HG03565 (cell line): ENCODE data around the gene GRAP2.

ENCODE experiments used
- ATAC-seq: cut with Tn5 transposase; IDR thresholded peaks from one replicate; pipeline ENCODE4 v1.9.1; 2021; ENCODE audit warnings: mild to moderate bottlenecking, moderate library complexity; ENCODE audit not compliant: unreplicated experiment

The GRAP2 gene

DNA sequence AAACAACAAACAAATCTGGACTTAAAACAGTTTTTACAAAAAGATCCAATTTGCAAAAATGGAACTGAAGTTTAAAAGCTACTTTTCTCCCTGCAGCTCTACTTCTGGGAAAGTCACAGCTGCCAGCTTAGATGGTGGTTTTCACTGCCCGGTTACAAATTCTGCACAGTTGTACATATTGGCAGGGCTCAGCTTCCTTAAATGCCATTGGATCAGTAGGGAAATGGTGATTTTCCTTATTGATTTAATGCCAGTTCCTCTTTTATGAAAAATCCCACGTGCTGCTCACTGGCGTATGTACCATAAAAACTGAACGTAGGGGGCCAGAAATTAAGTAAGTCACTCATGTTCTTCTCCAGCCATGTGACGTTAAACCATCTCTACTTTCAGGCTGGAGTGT, 22.8 kb downstream of the GRAP2 start:
- no peak for ATAC-seq

DNA sequence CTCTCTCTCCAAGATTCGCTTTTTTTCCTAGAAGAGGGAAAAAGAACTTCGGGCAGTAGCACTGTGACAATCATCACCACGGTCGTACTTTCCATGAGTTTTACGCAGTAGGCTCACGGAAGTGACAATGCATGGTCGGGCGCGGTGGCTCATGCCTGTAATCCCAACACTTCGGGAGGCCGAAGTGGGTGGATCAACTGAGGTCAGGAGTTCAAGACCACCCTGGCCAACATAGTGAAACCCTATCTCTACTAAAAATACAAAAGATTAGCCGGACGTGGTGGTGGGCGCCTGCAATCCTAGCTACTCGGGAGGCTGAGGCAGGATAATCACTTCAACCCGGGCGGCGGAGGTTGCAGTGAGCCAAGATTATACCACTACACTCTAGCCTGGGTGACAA, 23.4 kb downstream of the GRAP2 start:
- no peak for ATAC-seq

DNA sequence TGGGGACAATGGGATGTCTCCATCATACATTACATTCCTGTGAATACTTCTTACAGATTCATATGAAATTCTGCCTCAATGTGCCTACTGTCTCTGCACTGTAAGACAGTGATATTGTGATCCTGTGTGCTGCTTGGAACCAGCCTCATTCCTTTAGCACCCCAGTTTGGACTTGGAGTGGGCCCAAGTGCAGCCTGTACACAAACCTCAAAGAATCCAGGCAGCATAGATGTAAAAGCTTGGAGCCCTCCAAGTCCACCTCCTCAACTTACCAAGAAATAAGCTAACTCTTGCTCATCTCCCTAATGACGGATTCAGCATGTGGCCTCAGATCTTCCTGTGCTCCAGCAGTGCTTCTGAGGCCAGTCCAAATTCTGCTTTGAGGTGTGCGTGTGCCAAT, 24.4 kb downstream of the GRAP2 start:
- no peak for ATAC-seq

DNA sequence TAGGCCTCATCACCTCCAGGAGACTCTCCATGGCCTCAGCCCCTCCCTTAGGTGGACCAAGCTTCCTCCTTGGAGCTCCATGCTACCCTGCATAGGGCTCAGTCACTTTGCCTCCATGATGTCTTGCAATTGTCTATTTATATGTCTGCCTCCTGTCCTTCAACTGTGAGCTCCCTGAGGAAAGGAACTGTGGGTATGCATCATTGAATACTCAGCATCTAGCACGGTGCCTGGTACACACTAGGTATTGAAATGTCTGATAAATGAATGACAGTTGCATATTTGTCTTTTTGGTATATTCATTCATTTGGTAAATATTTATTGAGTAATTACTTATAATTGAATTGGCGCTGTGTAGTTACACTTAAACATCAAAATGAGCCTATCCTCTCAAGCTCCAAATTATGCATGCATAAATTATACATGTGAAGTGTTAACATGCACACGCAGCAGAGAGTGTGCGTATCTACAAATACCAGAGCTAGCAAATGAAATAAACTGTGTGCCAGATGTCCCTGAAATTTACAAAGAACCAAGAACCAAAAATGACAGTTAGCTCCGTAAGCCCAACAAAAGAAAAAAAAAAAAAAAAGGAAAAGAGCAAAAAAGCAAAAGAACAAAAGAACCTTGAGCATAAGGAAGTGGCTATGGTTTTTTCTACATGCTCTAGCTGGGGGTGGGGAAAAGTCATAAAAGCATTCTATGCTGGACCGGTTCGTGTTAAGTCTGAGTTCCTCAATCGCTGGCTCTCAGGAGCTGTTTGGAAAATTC, 25.2 kb downstream of the GRAP2 start:
- no peak for ATAC-seq

DNA sequence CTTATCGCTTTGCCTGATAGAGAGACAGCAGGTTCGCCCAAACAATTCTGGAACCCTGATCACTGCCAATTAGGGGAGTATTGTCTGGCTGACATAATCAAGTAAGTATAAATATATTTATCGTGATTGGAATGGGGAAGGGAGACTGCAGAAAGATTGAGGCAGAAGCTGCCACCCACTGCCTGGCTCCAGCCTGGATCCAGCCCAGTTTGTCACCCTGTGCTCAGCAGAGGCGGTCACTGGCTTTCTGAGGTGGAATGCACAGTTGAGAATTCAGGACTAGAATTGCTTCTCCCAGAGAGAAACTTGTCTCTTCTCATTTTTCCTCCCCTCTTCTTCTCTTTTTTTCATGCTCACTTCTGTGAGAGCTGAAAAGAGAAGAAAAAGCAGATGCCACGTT, 25.9 kb downstream of the GRAP2 start:
- no peak for ATAC-seq

DNA sequence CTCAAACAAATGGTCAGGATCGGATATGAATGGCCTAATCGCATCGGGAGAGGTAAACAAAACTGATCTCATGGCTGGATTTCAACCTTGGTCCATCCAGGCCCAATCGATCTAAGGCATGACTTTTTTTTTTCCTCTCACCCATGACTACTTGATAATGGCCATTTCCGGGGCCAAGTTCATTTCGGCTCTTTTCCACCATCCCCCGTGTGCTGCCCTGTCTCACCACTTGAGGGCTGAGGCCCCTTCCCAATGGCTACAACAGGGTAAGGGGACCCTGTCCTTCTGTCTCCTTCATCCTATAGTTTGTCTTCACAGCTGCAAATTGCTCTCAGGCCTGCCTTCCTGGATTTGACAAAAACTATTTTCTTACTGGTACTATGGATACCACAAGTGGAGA, 26.7 kb downstream of the GRAP2 start:
- no peak for ATAC-seq

DNA sequence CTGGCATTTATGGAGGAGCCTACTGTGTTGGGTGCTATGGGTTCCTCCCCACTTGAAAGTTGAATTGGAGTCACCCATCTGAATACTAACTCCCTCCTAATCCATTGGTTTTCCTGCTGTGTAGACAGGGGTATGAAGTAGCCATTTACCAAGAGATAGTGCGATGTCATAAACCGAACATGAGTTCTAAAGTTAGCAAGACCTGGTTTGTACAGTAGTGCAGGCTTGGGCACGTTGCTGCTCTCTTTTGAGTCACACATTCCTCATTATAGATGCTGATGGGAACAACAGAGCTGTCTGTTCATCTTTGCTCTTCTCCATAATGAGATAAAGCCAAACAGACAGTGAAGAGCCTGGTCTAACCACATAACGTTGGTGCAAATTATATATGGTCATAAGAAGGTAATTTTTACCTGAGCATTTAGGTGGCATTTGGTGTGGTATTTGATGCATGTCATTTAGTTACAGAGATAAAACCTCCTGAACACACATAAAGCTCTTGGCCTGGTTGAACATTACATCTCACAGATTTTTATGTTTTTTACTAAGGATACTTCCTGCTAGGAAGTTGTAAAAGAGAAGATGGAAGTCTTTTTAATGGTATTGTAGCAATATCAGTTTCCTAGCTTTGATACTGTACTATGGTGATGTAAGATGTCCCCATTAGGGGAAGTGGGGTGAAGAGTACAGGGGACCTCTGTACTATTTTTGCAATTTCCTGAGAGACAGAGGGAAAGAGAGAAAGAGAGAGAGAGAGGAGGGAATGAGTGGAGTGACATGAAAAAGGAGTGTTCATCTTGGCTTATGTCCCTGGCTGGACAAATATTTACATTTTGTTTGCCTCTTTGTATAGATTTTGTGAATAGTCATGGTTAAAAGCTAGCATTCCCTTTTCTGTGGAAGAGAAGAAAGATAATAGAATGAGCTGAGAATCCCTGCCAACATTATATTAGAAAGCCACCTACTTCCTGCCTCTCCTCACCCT, 27.9 kb downstream of the GRAP2 start:
- ATAC-seq = no peak

DNA sequence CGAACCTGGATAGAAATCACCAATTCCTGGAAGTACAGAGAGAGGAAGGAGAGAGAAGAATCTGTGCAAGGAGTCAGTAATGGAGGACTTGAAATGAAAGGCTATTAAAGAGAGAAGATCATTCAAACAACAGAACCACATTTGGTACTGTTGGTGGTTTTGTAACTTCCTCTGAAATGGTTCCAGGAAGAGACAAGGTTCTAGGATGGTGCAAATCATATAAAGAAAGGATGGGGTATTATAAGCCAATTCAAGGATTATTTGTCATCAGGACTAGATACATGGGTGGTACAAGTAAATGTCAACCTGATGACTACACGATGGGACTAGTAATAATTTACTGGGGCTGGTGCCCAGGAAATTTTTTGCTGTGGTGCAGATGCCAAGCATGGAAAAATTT, 30.4 kb downstream of the GRAP2 start:
- no peak for ATAC-seq

DNA sequence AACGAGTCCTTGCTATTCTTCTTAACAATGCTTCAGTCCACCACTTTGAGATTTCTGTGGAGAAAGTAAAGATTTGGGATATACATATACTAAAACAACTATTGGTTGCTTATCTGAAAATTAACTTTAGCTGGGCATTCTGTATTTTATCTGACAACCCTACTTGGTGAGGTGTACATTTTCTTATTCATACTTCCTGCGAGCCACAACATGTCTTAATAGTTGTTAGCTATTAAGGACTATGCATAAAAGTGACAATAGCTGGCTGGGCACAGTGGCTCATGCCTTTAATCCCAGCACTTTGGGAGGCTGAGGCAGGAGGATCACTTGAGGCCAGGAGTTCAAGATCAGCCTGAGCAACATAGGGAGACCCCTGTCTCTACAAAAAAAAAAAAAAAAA, 31.3 kb downstream of the GRAP2 start:
- ATAC-seq = no peak

DNA sequence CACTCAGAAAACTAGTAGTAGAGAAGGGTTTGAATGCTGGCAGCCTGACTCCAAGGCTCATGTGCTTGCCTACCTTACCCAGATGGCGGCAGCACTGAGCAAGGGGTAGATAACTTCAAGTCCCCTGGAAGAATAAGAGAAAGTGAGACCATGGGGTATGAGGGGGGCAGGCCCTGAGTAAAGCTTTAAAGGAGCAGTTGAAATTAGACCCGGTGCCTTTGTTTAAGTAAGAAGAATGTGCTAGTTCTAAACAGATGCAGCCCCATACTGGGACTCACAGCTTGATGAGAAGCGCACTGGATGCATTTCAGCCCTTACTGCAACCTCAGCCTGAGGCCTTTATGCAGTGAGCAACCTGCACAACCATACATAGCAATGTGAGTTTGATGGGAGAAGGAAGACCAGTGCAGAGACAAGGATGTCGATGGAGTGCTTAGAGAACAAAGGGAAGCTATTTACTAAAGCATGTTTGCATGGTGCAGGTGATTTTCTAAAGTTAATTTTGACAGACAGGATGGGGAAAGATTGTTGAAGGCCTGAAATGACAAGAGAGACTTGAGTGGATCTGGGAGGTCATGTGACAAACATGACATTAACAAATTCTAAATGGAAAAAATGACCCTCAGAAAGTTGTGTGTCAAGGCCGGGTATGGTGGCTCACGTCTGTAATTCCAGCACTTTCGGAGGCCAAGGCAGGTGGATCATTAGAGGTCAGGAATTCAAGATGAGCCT, 32.2 kb downstream of the GRAP2 start:
- ATAC-seq = no peak

DNA sequence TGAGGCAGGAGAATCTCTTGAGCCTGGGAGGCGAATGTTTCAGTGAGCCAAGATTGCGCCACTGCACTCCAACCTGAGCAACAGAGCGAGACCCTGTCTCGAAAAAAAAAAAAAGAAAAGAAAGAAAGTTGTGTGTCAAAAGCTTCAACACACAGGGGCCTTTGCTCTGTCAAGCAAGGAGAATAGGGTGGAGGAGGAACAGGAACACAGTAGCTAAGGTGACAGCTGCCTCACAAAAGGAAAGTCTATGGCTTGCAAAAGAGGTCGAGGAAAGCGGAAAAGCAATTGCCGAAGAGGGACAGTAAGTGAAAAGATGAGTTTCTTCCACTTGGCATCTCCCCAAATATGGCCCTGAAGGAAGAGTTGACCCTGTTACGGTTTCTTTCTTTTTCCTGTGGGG, 32.9 kb downstream of the GRAP2 start:
- no peak for ATAC-seq

DNA sequence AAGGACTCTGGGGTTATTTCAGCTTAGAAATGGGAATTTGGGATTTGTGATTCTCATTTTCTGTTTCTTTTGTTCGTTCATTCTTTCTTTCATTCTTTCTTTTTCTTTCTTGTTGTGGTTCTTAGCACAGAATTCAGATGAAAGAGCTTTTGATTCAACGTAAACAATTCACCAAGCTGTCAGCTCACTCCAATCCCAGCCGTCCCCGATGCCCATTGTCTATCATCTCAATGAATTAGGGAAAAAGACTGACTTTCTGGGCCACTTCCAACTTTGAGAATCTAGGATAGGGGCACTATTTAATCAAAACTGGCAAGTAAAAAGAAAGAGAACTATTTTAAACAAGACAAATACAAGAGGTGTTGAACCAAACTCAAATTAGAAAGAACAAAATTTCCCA, 34.2 kb downstream of the GRAP2 start:
- ATAC-seq = no peak

DNA sequence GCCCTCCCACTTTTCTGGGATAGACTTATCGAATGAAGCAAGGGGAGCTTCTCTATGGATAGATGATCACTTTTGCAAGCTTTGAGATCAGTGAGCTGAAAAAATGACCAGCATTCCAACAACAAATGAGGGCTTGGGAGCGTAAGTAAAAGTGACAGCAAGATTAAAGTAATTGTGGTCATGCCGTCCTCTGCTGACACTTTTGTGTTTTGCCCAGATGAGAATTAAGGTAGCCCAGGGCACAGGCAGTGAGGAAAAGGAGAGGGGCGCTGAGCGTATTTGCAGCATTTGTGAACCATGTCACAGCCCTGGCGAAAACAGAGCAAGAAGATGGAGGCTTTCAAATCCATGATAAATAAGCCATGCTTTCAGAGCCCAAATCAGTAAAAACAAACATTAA, 34.7 kb downstream of the GRAP2 start:
- ATAC-seq = no peak

DNA sequence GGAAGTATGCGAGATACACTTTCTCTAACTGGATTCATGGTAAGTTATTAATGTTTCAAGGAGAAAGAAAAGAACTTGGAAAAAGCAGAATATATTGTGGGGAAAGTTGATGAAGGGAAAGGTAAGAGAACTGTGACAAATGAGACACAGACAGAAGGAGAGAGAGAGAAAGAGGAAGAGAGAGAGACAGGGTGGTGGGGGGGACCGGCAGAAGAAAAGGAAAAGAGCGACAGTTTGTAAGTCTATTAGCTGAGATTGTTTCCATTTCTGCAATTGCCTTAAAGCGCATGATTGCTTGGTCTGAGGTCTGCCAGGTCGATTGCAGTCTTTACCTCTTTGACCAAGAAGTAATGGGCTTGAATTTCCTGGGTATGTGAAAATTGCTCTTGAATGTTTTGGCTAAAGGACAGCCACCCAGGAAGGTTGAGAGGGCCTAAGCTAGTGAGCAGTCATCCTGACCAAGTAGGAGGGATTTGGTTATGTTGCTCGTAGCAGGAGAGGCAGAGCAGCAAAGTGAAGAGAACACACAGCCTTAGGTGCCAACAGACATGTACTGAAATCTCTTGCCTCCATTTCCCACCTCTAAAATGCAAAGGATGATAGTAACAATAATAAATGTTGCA, 35.8 kb downstream of the GRAP2 start:
- ATAC-seq = no peak

DNA sequence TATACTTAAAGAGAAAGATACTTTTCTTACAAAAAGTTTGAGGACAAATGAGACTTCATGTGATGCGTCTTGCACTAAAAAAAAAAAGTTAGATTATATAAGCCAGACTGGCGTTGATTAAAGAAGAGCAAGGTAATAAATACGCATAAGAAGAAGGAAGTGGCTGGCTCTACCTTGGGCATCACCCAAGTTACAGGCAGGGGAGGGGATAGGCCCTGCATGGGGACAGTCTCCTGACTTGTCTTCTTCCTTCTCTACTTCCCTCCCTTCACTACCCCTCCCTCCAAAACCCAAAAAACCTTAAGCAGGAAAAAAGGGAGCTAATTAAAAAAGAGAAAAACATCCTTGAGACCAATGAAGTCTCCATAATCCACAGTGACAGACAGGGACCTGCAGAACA, 37.0 kb downstream of the GRAP2 start:
- no peak for ATAC-seq

DNA sequence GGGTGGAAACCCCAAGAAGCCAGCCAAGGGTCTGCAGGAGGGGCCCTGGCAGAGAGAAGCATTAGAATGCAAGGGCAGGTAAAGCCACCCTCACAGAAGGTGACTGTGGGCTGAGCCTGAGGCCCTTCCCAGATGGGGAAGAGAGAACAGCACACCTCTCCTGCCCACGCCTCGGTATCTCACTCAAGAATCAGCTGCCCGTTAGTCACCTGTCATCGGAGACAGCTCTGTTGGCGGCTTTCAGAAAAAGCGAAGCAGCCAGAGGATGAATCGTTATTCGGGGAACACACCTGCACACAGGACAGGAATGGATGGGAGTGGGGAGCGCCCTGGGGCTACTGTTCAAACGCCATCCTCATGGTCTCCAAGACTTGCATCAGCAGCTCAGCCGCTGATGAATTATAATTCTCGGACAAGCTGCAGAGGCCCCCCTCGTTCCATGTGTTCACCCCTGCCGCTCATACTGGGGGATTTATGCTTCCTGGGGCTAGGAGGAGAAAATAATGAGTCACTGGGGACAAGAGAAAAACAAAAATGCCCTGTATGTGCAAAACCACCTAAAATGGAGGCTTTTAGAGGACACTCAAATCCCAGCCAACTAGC, 37.7 kb downstream of the GRAP2 start:
- no peak for ATAC-seq

DNA sequence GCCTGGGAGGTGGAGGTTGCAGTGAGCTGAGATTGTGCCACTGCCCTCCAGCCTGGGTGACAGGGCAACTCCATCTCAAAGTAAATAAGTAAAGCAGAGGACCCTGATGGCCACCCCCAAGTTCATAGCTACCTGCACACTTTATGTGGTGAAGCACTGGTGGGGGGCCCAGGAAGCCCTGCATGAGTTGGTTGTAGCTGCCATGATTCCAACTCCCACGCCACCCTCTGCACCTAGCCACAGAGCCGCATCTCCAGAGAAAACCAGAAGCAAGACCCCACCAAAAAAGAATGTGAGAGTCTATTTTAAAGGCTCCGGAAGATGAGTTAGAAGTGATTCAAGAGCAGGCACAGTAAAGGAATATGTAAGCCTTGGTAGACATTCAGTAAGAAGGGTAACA, 38.9 kb downstream of the GRAP2 start:
- ATAC-seq = no peak

DNA sequence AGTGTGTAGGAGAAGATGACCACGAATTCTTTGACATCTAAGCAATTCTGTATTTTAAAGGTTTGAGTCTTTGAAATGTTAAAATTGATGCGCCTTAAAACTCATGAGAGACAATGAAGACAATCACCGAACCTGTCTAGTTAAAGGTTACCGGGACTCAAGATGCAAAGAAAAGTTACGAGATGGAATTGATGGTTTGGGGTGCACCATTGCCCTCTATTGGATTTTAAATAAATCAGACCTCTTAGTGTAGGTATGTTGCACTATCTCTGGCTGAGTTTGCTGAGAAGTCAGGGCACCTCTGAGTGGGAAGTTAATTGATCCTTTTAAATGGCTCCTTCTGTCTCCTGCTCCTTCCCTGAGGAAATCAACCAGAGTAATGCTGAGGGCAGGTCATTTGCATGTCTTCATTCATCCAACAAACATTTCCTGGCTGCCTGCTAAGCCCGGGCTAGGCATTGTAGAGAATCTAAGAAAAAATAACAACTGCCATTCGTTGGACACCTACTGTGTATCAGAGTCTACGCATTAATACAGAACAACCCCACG, 39.9 kb downstream of the GRAP2 start:
- no peak for ATAC-seq

DNA sequence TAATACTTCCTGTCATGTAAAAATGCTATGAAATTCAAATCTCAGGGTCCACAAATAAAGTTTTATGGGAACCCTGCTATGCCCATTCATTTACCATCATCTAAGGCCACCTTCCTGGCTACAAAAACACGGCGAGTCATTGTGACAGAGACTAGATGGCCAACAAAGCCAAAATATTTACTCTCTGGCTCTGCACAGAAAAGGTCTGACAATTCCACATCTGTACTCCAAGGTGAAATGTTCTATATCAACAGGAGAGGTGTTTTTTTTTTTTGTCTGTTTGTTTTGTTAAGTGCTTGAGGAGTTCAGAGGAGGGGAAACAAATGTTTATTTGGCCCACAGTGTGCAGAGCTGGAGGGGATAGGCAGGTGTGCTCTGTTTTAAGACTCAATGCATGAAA, 40.7 kb downstream of the GRAP2 start:
- no peak for ATAC-seq
